HepG2 (cell line): ENCODE results near the gene MBD5. TPM values are rescaled to one million over a fixed set of nuclear protein-coding genes. Genes with fewer than 3 reads are reported as not detected.

Source experiments
- ATAC-seq: fragments of 200-7000 bp; cut with Tn5 transposase; 3 replicates; pipeline ENCODE4 v1.9.1; 2020; ENCODE audit warnings: mild to moderate bottlenecking, moderate library complexity
- BruUV-seq: library from RNA; stranded (reverse); fragments of 400-500 nt; replicated peaks from 2 replicates; lab custom pipeline; 2021; lab: Mats Ljungman, UMichigan
- CTCF ChIA-PET: fragments of 300-600 bp; formaldehyde crosslinking; extraction: SDS; loops from one replicate; lab custom pipeline; 2021; ENCODE audit warnings: low total read pairs, inconsistent platforms, low intra/inter-chr PET ratio; lab: Yijun Ruan, JAX
- POLR2A ChIA-PET: fragments of 350-600 bp; sonication (Branson Sonifier 250); formaldehyde crosslinking; loops from one replicate; lab custom pipeline; 2020; ENCODE audit warnings: antibody characterized with exemption, inconsistent platforms; lab: Yijun Ruan, JAX
- DNase-seq: peaks from one replicate; pipeline ENCODE4 v3.0.0-alpha.2; 2015; ENCODE audit warnings: low spot score
- FAIRE-seq: peaks from 3 replicates; lab custom pipeline; 2011; peaks lifted over from hg19 to GRCh38; lab: Jason Lieb, UNC
- H2AFZ ChIP-seq: one replicate; pipeline ENCODE4 v1.6.1; 2011; ENCODE audit warnings: low read length, inconsistent platforms
- H3K27ac ChIP-seq: fragments of 300-600 bp; 3 replicates; pipeline ENCODE4 v1.8.0; 2011; ENCODE audit warnings: mixed run types, mild to moderate bottlenecking, mixed read lengths, low read length, inconsistent platforms; ENCODE audit not compliant: insufficient read depth; ENCODE audit errors: extremely low read length
- H3K27me3 ChIP-seq, 2 experiments: fragments of 200-600 bp in 1 of 2; 2 replicates in 1 of 2; 3 replicates in 1 of 2; pipeline versions ENCODE4 v1.6.0 to v1.8.0; 2011; ENCODE audit warnings: low read length in 2 of 2, mild to moderate bottlenecking in 2 of 2, moderate library complexity in 2 of 2, inconsistent platforms in 1 of 2; ENCODE audit not compliant: insufficient read depth in 2 of 2, control insufficient read depth in 1 of 2
- H3K36me3 ChIP-seq, 2 experiments: fragments of 200-600 bp in 1 of 2; replicated peaks in 1 of 2; 2 replicates in 1 of 2; 3 replicates in 1 of 2; pipeline versions ENCODE4 v1.5.1 to v1.8.0; 2011; ENCODE audit warnings: low read length in 2 of 2, inconsistent platforms in 1 of 2; ENCODE audit not compliant: insufficient read depth in 2 of 2, control insufficient read depth in 1 of 2
- H3K4me1 ChIP-seq: 2 replicates; pipeline ENCODE4 v1.5.1; 2012; ENCODE audit warnings: low read length, inconsistent platforms; ENCODE audit not compliant: insufficient read depth
- H3K4me2 ChIP-seq: 2 replicates; pipeline ENCODE4 v1.6.0; 2011; ENCODE audit warnings: low read depth, low read length, inconsistent platforms
- H3K4me3 ChIP-seq, 3 experiments: fragments of 200-600 bp in 1 of 3; sonication (generic), shearing (Covaris generic) in 1 of 3; replicated peaks in 1 of 3; 2 replicates each; pipeline ENCODE4 v1.5.1; 2011 to 2016; ENCODE audit warnings: low read length in 3 of 3, inconsistent platforms in 2 of 3, low read depth in 2 of 3, mild to moderate bottlenecking in 2 of 3, control low read depth in 1 of 3, mixed read lengths in 1 of 3; ENCODE audit not compliant: insufficient read depth in 1 of 3
- H3K79me2 ChIP-seq: one replicate; pipeline ENCODE4 v1.6.1; 2011; ENCODE audit warnings: low read length, inconsistent platforms; ENCODE audit not compliant: insufficient read depth
- H3K9ac ChIP-seq: 2 replicates; pipeline ENCODE4 v1.6.0; 2011; ENCODE audit warnings: mild to moderate bottlenecking, low read depth, low read length, inconsistent platforms; ENCODE audit not compliant: insufficient read depth
- H3K9me3 ChIP-seq: 2 replicates; pipeline ENCODE4 v1.5.1; 2012; ENCODE audit warnings: mild to moderate bottlenecking, low read length
- H4K20me1 ChIP-seq: 2 replicates; pipeline ENCODE4 v1.6.0; 2011; ENCODE audit warnings: inconsistent platforms, mild to moderate bottlenecking, low read length, moderate library complexity; ENCODE audit not compliant: insufficient read depth
- ADNP ChIP-seq: sonication (generic); formaldehyde crosslinking; IDR thresholded peaks from 2 replicates; pipeline ENCODE4 v1.4.0; 2020; ENCODE audit warnings: missing genetic modification reagents
- AHDC1 ChIP-seq: sonication (generic); formaldehyde crosslinking; IDR thresholded peaks from 2 replicates; pipeline ENCODE4 v1.5.1; 2020; ENCODE audit warnings: mild to moderate bottlenecking, missing genetic modification reagents, borderline replicate concordance
- ATF7-NPFF ChIP-seq: sonication (generic); formaldehyde crosslinking; IDR thresholded peaks from 2 replicates; pipeline ENCODE4 v1.8.1; 2023; ENCODE audit warnings: mild to moderate bottlenecking, low read depth, missing genetic modification reagents, moderate library complexity
- FOXJ3 ChIP-seq: sonication (generic); formaldehyde crosslinking; IDR thresholded peaks from 2 replicates; pipeline ENCODE4 v1.4.0; 2020; ENCODE audit warnings: missing genetic modification reagents, mild to moderate bottlenecking, borderline replicate concordance
- KMT2A ChIP-seq: sonication (generic); formaldehyde crosslinking; IDR thresholded peaks from 2 replicates; pipeline ENCODE4 v1.4.0; 2020; ENCODE audit warnings: missing genetic modification reagents
- POGZ ChIP-seq: sonication (generic); formaldehyde crosslinking; IDR thresholded peaks from 2 replicates; pipeline ENCODE4 v1.4.0; 2020; ENCODE audit warnings: mild to moderate bottlenecking, missing genetic modification reagents
- PRMT3 ChIP-seq: sonication (generic); formaldehyde crosslinking; IDR thresholded peaks from 2 replicates; pipeline ENCODE4 v1.8.1; 2022; ENCODE audit warnings: low read depth, mild to moderate bottlenecking, moderate library complexity, missing genetic modification reagents, borderline replicate concordance
- RAD51 ChIP-seq: fragments of 450-650 bp; IDR thresholded peaks from 2 replicates; pipeline ENCODE4 v1.6.1; 2016; ENCODE audit warnings: borderline replicate concordance
- RFX1 ChIP-seq: fragments of 450-650 bp; IDR thresholded peaks from 2 replicates; pipeline ENCODE4 v1.6.1; 2017
- TAF15 ChIP-seq: fragments of 200-400 bp; formaldehyde crosslinking; IDR thresholded peaks from one replicate; pipeline ENCODE4 v1.6.1; 2018; ENCODE audit warnings: mild to moderate bottlenecking, low read depth, low read length; ENCODE audit not compliant: poor library complexity, severe bottlenecking
- TCF7 ChIP-seq: sonication (generic); IDR thresholded peaks from 2 replicates; pipeline ENCODE4 v1.6.1; 2016; ENCODE audit warnings: antibody characterized with exemption, low read depth
- ZNF253 ChIP-seq: sonication (generic); formaldehyde crosslinking; IDR thresholded peaks from 2 replicates; pipeline ENCODE4 v1.8.0; 2022; ENCODE audit warnings: mild to moderate bottlenecking, missing genetic modification reagents, borderline replicate concordance
- ZNF274 ChIP-seq: sonication (generic); formaldehyde crosslinking; IDR thresholded peaks from 2 replicates; pipeline ENCODE4 v1.5.1; 2020; ENCODE audit warnings: mild to moderate bottlenecking, missing genetic modification reagents
- ZNF44 ChIP-seq: sonication (generic); formaldehyde crosslinking; IDR thresholded peaks from 2 replicates; pipeline ENCODE4 v1.5.1; 2020; ENCODE audit warnings: mild to moderate bottlenecking, missing genetic modification reagents
- ZNF646 ChIP-seq: sonication (generic); formaldehyde crosslinking; IDR thresholded peaks from 2 replicates; pipeline ENCODE4 v1.9.0; 2021; ENCODE audit warnings: mild to moderate bottlenecking, missing genetic modification reagents
- WGBS: methylation state at CpG from one replicate; pipeline ENCODE4 v1.1.6; 2017; ENCODE audit warnings: low lambda C conversion rate; 5-methylcytosine and 5-hydroxymethylcytosine counted together
- in situ Hi-C: cut with HindIII; loops from 2 replicates; pipeline ENCODE4 v1.10.0; 2017; ENCODE audit warnings: low pct_unique_long_range_greater_than_20kb; ENCODE audit not compliant: extremely low pct_ligation_motif_present
- intact Hi-C: fragments of 100-400 bp; cut with micrococcal nuclease; formaldehyde crosslinking; loops from one replicate; pipeline ENCODE4 v1.10.0; 2022; ENCODE audit not compliant: unreplicated experiment
- polyA plus RNA-seq, 8 experiments: library from polyadenylated mRNA; depleted of rRNA in 3 of 8; stranded (reverse) in 7 of 8; unstranded in 1 of 8; fragments of >200 nt; fragmentation: Illumina TruSeq in 4 of 8; extraction: Trizol in 4 of 8; gene quantifications; 2 replicates each; pipeline versions ENCODE4 v1.2.1 to v1.2.3, GENCODE V29; 2011 to 2016; ENCODE audit warnings: low read depth in 4 of 8, missing spikeins in 1 of 8, mixed read lengths in 1 of 8; ENCODE audit not compliant: insufficient read depth in 1 of 8
- total RNA-seq, 5 experiments: library from RNA; depleted of rRNA; stranded (reverse); fragments of >200 nt; fragmentation: Illumina TruSeq; extraction: Trizol; gene quantifications; 2 replicates each; pipeline ENCODE4 v1.2.3, GENCODE V29; 2016; ENCODE audit warnings: low read depth in 1 of 5

Gene MBD5
- total and polyA plus RNA-seq, 2 of the 13 experiments (the other 11 are each of a cell fraction or from before 2014, with no cell fraction given) = 13.5 to 26.4 TPM

- FAIRE-seq = no peak
- peaks cover 9% of the 10 kb centered on the region; the same call in 1 of the 2 replicates for H3K9me3 ChIP-seq
- POLR2A ChIA-PET = no interaction called here
- no peak for DNase-seq
- H3K27ac ChIP-seq = no peak overlapping the region
- no peak overlapping the region for H2AFZ ChIP-seq
- peaks cover 13% of the 10 kb centered on the region for H3K4me1 ChIP-seq
- no peak overlapping the region for H3K4me3 ChIP-seq
- WGBS = 93% methylated on average over 1 of the region's 1 CpG
- no peak for ATAC-seq
- no peaks in the 10 kb centered on the region for H3K79me2 ChIP-seq
- no peaks in the 10 kb centered on the region for H4K20me1 ChIP-seq
- CTCF ChIA-PET = no interaction called here
- intact Hi-C loops (no loop called here), in situ Hi-C loops (no loop called here)
- no peaks in the 10 kb centered on the region for H3K27me3 ChIP-seq
- no peak overlapping the region for H3K4me2 ChIP-seq
- no TSS peak for BruUV-seq
- no peak overlapping the region for H3K9ac ChIP-seq
- no peaks in the 10 kb centered on the region for H3K36me3 ChIP-seq
- TF ChIP-seq RFX1 (no peak), RAD51 (no peak), FOXJ3 (CRISPR knock-in tag) (no peak), ATF7-NPFF (CRISPR knock-in tag) (no peak), TCF7 (no peak), ZNF646 (CRISPR knock-in tag) (no peak), PRMT3 (CRISPR knock-in tag) (no peak), ZNF274 (no peak), TAF15 (no peak), ZNF253 (CRISPR knock-in tag) (no peak), ADNP (CRISPR knock-in tag) (no peak), ZNF44 (CRISPR knock-in tag) (no peak), KMT2A (CRISPR knock-in tag) (no peak), AHDC1 (CRISPR knock-in tag) (no peak), POGZ (CRISPR knock-in tag) (no peak)
Observed at GRCh38 chr2:148240838-148241237, 219.9 kb downstream of the MBD5 start.
